ENCODE results near the gene ITGA7. TPM values are rescaled to one million over a fixed set of nuclear protein-coding genes. Genes with fewer than 3 reads are reported as not detected.

ITGA7 gene
- total RNA-seq, 2 experiments from 2014 or later = 4.3 to 4.8 TPM

DNA sequence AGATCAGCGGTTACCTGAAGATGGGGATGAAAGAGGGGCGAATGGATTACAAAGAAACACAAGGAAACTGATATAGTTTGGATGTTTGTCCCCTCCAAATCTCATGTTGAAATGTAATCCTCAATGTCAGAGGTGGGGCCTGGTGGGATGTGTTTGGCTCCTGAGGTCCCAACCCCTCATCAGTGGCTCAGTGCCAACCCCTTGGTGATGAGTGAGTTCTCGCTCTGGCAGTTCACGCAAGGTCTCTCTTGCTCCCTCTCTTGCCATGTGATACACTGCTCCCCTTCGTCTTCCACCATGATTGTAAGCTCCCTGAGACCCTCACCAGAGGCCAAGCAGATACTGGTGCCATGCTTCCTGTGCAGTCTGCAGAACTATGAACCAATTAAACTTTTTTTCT, 28.0 kb downstream of the ITGA7 start:
- no peak for DNase-seq
- ATAC-seq = no peak
- ChIA-PET CTCF (no interaction called here), POLR2A (no interaction called here)
- H3K36me3 Mint-ChIP-seq (ENCODE audit: low read depth) = no peaks in the 10 kb centered on the region
- peaks cover 13% of the 10 kb centered on the region for H3K27me3 Mint-ChIP-seq
- TF ChIP-seq, protein P1, sequence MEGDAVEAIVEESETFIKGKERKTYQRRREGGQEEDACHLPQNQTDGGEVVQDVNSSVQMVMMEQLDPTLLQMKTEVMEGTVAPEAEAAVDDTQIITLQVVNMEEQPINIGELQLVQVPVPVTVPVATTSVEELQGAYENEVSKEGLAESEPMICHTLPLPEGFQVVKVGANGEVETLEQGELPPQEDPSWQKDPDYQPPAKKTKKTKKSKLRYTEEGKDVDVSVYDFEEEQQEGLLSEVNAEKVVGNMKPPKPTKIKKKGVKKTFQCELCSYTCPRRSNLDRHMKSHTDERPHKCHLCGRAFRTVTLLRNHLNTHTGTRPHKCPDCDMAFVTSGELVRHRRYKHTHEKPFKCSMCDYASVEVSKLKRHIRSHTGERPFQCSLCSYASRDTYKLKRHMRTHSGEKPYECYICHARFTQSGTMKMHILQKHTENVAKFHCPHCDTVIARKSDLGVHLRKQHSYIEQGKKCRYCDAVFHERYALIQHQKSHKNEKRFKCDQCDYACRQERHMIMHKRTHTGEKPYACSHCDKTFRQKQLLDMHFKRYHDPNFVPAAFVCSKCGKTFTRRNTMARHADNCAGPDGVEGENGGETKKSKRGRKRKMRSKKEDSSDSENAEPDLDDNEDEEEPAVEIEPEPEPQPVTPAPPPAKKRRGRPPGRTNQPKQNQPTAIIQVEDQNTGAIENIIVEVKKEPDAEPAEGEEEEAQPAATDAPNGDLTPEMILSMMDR (IDR thresholded peaks at IDR 0.05) = no peak
- intact Hi-C loops (cut with micrococcal nuclease) = no loop called here
- peaks cover 10% of the 10 kb centered on the region for H3K4me1 Mint-ChIP-seq (ENCODE audit: low read depth)
- no peaks in the 10 kb centered on the region for H3K9me3 Mint-ChIP-seq
- no peak overlapping the region for H3K4me3 Mint-ChIP-seq
- H3K27ac Mint-ChIP-seq = no peak overlapping the region

DNA sequence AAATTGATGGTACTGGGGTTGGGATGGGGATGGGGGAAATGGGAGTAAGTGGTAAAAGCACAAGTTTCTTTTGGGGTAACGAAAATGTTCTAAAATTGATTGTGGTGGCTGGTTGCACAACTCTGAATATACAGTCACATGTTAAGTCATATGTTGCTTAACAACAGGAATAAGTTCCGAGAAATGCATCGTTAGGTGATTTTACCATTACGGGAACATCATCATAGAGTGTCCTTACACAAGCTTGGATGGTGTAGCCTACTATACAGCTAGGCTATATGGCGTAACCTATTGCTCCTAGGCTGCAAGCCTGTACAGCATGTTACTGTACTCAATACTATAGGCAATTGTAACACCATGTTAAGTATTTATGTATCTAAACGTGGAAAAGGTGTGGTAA, 31.0 kb downstream of the ITGA7 start:
- no peak overlapping the region for H3K27ac Mint-ChIP-seq
- H3K4me3 Mint-ChIP-seq = no peak overlapping the region
- POLR2A ChIA-PET = interaction anchor here (0.9 kb wide), 1 partner anchor 40 kb away, joined by 3 read pairs; no protein-coding TSS in a partner anchor

DNA sequence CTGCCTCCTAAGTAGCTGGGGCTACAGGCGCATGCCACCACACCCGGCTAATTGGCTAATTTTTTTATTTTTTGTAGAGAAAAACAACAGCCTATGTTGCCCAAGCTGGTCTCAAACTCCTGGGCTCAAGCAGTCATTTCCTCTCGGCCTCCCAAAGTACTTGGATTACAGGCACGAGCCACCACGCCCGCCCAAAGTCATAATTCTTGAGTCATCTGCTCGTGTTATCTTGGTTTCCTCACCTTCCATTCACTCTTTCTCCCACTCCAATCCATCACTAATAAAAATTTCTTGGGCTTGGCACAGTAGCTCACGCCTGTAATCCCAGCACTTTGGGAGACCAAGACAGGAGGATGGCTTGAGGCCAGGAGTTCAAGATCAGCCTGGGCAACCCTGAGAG, 32.0 kb downstream of the ITGA7 start:
- POLR2A ChIA-PET = interaction anchor here (0.9 kb wide), 1 partner anchor 41 kb away, joined by 3 read pairs; no protein-coding TSS in a partner anchor
- intact Hi-C loops (cut with micrococcal nuclease) = no loop called here
- Mint-ChIP-seq H3K27me3 (peaks cover 5% of the 10 kb centered on the region), H3K9me3 (no peaks in the 10 kb centered on the region), H3K27ac (no peak overlapping the region), H3K4me1 (ENCODE audit: low read depth) (no peaks in the 10 kb centered on the region), H3K4me3 (no peak overlapping the region), H3K36me3 (ENCODE audit: low read depth) (no peaks in the 10 kb centered on the region)
- TF ChIP-seq, protein P1 (IDR thresholded peaks at IDR 0.05) = no peak
- no peak for ATAC-seq
- DNase-seq = no peak
- CTCF ChIA-PET = interaction anchor here (1.0 to 3.2 kb wide), 3 partner anchors 13 to 30 kb away, joined by 3 to 17 read pairs (median 3); no protein-coding TSS in a partner anchor

More for the DNA sequence above, 31.0 kb downstream of the ITGA7 start:
- ATAC-seq (no peak), DNase-seq (no peak)
- Mint-ChIP-seq H3K4me1 (ENCODE audit: low read depth) (peaks cover 10% of the 10 kb centered on the region), H3K36me3 (ENCODE audit: low read depth) (no peaks in the 10 kb centered on the region), H3K27me3 (peaks cover 14% of the 10 kb centered on the region), H3K9me3 (no peaks in the 10 kb centered on the region)
- CTCF ChIA-PET = interaction anchor here (1.1 to 3.2 kb wide), 2 partner anchors 13 to 21 kb away, joined by 3 to 17 read pairs; no protein-coding TSS in a partner anchor
- intact Hi-C loops (cut with micrococcal nuclease) = no loop called here
- TF ChIP-seq, protein P1 (IDR thresholded peaks at IDR 0.05) = no peak

DNA sequence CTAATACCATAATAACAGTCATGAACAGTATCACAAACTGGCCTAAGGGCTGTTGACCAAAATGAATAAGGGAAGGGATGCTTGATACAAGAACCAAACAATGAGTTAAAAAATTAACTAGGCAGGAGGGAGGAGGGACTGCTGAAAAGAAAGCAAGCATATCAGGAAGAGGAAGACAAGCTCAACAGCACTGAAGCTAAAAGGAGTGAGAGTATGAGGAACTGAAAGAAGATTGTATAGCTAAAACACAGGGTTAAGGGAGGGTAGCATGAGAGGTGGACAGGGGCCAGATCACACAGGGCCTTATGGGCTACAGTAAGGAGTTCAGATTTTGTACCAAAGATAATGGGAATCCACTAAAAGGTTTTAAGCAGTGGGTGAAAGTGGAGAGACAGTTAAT, 34.1 kb downstream of the ITGA7 start:
- no peaks in the 10 kb centered on the region for H3K36me3 Mint-ChIP-seq (ENCODE audit: low read depth)
- no peaks in the 10 kb centered on the region for H3K9me3 Mint-ChIP-seq
- ATAC-seq (no peak), DNase-seq (no peak)
- ChIA-PET POLR2A (interaction anchor here (0.6 to 1.9 kb wide), 3 partner anchors 9 to 23 kb away, joined by 3 to 4 read pairs (median 3); no protein-coding TSS in a partner anchor), CTCF (interaction anchor here (1.9 kb wide), 1 partner anchor 17 kb away, joined by 8 read pairs; no protein-coding TSS in a partner anchor)
- no peak overlapping the region for H3K27ac Mint-ChIP-seq
- H3K4me3 Mint-ChIP-seq = no peak overlapping the region
- TF ChIP-seq, protein P1 (IDR thresholded peaks at IDR 0.05) = no peak
- H3K27me3 Mint-ChIP-seq = peaks cover 3% of the 10 kb centered on the region
- intact Hi-C loops (cut with micrococcal nuclease) = no loop called here
- H3K4me1 Mint-ChIP-seq (ENCODE audit: low read depth) = no peaks in the 10 kb centered on the region

DNA sequence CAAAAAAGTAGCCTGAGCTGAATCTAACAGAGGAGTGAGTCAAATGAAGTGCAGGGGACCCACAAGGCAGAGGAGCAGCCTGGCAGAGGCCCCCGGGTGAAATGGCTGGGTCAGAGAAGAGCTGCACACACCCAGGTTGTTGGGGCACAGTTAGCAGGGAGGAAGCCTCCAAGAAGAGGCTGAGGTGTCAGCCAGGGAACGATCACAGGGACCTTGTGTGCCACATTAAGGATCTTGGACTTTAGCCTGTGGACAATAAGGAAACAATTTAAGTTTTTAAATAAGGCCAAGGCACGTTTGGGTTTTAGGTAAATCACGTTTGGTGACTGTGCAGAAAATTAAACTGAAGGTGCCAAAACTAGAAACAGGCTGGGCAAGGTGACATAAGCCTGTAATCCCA, 36.0 kb downstream of the ITGA7 start:
- H3K36me3 Mint-ChIP-seq (ENCODE audit: low read depth) = no peaks in the 10 kb centered on the region
- DNase-seq (no peak), ATAC-seq (no peak)
- H3K4me1 Mint-ChIP-seq (ENCODE audit: low read depth) = no peaks in the 10 kb centered on the region
- no peaks in the 10 kb centered on the region for H3K9me3 Mint-ChIP-seq
- CTCF ChIA-PET = interaction anchor here (1.3 kb wide), 2 partner anchors 15 to 25 kb away, joined by 4 read pairs; no protein-coding TSS in a partner anchor
- peaks cover 3% of the 10 kb centered on the region for H3K27me3 Mint-ChIP-seq
- POLR2A ChIA-PET = no interaction called here
- no peak overlapping the region for H3K4me3 Mint-ChIP-seq
- intact Hi-C loops (cut with micrococcal nuclease) = no loop called here
- no peak overlapping the region for H3K27ac Mint-ChIP-seq
- TF ChIP-seq, protein P1 (IDR thresholded peaks at IDR 0.05) = no peak

All from activated CD8-positive, alpha-beta T cell treated with anti-CD3 and anti-CD28 coated beads for 36 hours (primary cell).